HG03521 (cell line): ENCODE measurements around the gene IDH3B.
"Not testable (repeated sequence)": the region's sequence is repeated elsewhere in the genome, so short reads cannot be mapped to it uniquely, and the experiment has no call there.

Experiments used
- ATAC-seq: cut with Tn5 transposase; IDR thresholded peaks from one replicate; pipeline ENCODE4 v1.9.1; 2021; ENCODE audit warnings: mild to moderate bottlenecking, moderate library complexity; ENCODE audit not compliant: unreplicated experiment

The IDH3B gene

DNA sequence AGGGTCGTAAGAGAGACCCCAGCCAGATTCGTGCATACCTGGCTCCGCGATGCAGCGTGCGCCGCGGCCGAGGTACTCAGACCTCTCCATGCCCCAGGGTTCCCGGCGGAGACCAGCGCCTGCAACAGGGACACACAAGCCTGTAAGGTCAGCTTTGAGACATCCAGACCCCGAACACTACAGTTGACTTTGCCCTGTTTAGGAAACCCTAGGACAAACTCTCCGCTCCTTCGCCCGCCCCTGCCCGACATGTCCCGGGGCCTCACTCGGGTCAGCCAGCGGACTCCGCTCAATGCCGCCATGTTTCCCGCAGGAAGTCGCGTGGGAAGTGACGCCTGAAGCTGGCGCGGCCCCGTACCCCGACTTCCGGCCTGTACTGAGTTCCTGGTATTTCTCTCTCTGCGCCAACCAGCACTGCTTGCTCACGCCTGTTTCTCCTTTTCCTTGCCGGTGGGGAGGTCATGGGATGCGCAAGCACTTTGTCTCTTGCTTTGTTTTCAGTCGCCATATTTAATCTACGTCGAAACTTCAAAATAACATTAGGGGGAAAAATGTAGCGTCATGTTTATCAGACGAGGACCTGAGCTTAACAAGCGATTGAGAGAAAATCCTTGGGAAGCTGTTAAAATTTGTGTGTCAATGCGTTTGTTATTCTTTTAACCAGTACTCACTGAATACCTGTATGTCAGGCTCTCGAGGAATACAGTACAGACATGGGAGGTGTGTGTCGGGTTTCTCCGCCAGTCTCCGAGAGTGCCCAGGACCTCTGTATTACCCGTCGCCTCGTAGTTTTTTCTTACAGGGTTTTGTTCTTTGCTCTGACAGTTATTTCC is at the start of gene IDH3B:
TSS of gene IDH3B (minus strand) at position 330 of the 833 bp plus-strand sequence. CDS start at position 302, 28 bp downstream.
- peak; percentile 87 for ATAC-seq

DNA sequence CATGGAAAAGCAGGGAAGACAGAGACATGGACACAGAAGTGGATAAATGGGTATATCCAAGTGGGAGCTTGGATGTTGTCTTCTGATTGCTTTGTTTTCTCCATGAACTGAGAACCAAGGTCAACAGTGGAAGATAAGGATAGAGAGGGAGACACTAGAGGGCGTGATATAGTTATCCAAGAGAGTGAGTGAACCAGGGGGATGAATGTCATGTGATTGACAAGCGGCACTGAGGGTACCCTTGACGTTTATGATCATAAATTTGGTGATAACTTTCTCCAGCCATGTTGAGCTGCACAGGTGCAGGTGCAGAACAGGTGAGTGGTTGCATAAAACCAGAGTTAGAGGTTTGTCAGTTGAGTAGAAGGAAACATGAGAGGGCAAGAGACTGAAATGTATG is 49.3 kb upstream of the IDH3B start:
- no peak for ATAC-seq

DNA sequence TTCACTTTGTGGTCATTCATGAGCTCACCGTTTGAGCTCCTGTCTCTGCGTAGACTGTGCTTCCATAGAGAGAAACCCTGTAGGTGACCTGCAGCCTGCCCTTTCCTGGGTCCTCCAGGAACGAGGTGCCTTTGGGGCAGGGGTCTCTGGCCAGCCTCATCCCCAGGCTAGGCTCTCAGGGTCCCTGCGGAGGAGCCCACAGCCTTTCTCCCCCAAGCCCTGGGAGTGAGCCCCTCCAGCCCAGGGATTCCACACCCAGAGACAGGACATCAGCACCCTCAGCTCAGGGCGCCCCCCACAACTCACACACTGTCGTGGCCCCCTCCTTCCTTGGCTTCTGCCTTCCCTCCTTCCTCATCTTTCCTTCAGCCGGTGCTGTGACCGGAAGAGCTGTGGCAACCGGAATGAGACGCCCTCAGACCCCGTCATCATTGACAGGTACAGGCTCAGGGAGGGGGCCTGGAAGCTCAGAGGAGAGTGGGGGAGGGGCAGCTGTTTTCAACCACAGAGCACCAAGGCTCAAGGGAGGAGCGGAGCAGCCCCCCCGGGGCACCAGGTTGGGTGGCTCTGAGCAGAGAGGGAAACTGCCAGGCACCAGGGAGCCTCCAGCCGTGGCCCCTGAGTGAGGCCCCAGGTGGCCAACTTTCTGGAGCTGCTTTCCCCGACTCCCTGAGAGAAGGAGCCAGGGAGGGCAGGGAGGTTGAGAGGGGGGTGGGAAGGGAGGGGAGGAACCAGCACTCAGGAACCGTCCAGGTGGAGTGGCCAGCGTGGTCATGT is 45.4 kb upstream of the IDH3B start:
- ATAC-seq: no peak

DNA sequence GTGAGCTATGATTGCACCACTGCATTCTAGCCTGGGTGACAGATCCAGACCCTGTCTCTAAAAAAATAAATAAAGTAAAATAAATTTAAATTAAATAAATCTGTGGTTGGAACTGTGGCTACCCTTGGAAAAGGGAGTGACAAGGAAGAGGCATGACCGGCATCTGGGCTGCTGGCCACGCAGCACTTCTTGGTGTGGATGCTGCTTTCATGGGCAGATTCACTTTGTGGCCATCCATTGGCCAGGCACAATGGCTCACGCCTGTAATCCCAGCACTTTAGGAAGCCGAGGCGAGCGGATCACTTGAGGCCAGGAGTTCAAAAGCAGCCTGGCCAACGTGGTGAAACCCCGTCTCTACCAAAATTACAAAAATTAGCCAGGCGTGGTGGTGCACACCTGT is 44.6 kb upstream of the IDH3B start:
- no peak for ATAC-seq

DNA sequence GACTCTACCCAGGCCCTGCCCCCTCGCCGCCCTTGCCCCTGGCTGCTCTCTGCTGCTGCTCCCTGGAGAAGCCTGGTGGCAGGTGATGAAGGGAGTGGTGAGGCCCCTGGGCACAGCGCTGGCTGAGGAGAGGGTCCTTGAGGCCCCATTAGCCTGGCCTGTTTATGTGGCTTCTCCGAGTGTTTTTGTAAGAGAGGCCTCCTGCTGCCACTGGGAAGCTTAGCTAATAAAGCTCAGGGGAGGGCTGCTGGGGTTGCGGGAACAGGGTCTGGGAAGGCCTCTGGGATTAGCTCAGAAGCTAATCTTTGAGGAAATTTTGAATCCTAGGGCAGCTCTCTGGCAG is 44.0 kb upstream of the IDH3B start:
- ATAC-seq: no peak

DNA sequence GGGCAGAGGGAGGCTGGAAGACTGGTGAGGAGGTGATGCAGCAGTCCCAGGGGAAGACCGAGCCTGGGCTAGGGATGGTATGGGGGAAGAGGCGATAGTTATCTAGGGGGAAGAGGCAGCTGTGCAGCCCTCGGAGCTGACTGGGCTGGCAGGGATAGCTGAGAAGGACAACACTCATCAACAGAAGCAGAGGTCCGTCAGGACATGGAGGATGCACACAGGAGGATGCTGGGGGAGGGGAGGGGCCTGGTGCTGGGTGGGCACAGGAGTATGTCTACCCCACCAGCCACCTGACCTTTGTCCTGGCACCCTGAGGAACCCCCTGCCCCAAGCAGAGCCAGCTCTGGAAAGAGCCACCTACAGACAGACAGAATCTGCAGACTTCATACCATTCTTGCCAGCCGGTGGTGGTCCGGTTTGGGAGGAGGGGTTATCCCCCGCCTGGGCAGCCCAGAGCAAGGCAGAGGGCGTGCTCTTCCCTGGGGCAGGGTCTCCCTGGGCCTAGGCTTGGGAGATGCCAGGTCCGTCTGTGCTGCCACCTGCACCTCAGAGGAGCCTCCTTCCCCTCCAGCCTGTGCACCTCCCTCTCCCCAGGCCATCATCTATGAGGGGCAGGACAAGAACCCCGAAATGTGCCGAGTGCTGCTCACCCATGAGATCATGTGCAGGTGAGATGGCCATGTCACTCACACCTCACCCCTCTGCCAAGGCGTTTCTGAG is 43.5 kb upstream of the IDH3B start:
- no peak for ATAC-seq

DNA sequence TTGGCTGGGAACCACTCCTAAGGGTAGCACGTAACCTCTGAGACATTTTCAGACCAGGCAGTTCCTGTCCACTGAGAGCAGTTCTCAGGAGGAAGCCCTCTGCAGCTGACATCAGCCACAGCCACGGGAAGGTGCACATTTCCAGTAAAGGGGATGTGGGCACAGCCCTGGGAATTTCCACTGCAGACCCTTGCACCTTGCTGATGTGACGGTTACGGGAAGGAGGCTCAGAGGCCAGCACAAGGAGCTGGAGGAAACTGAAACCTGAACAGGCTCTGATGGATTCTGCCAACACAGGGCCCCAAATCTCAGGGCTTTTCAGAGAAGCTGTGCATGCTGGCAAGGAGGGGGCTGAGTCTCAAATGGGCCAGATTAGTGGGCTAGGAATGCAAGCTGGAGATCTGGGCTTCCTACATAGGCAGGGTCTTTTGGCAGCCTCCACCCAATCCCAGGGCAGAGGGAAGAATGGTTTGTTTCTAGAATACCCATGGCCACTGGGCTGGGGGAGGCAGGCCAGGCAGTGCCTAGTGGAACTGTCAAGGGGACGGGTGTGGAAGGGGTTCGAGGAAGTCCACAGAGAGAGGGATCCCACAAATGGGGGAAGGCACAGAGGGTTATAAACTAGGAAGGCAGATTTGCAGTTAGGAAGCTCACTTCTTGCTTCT is 42.8 kb upstream of the IDH3B start:
- ATAC-seq: no peak

DNA sequence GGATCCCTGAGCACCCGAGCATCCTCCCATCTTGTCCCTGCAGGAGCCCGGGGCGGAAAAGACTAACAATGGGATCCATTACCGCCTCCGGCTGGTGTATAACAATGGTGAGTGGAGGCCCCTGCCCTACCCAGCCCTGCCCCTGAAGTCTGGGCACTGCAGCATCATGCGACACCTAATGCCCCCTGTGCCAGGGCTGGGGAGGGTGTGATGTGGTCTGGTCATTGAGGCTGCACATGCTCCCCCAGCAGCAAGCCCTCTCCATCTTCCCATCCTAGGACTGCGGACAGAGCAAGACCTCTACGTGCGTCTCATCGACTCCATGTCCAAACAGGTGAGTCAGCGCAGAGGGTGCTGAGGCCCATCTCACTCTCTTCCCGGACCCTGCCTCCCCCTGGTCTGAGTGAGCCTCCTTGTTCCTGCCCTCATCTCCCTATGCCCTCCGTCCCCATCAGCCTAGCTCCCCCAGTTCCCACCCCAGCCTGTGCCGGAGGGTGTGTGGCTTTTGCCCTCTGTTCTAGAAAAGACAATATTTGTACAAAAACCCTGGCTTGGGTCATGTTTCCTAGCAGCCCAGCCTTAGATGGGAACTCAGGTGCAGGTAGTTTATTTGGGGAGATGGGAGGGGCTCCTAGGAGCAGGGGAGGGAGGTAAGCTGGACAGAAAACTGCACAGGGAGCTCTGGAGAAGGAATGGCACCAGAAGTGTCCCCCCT is 42.1 kb upstream of the IDH3B start:
- no peak for ATAC-seq

DNA sequence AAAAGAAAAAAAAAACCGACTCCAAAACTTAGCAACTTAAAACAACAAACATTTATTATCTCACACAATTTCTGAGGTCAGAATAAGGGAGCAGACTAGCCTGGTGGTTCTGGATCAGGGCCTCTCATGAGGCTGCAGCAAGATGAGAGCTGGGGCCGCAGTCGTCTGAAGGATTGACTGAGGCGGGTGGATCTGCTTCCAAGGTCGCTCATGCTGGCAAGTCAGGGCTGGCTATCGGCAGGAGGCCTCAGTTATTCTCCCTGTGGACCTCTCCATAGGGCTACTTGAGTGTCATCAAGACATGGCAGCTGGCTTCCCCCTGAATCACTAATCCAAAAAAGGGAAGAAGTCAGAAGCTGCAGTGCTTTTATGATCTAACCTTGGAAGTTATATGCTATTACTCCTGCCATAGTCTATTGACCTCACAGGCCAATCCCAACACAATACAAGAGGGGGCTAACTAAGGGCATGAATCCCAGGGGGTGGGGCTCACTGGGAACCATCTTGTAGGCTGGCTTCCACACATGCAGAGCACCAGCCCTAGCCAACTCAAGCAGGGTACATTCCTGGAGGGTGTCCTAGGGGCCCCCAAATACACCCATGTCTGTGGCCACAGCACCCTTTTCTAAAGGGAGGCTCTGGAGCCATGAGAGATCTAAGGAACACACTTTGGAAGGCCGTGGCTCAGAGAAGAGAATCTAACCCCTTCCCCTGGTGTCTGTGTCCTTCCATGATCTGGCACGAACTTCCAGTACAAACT is 39.9 kb upstream of the IDH3B start:
- no peak for ATAC-seq

DNA sequence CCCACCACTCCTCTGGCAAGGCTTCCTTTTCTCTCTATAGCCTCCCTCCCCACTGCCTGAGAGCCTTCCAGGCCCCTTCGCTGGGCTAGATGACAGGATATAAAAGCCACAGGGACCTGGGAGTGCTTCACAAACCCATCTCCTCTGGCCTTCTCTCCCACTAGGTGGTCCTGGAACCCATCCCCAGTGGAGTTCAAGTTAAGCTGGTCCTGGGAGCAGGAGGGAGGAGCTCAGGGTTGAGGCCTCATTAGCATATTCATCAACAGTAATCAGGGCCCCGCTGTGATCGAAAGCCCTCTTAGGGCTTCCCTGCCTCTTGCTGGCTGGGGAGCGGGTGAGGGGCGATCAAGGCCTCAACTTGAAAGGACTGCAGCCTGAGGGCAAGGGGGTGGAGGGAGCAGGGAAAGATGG is 37.7 kb upstream of the IDH3B start:
- ATAC-seq: no peak

DNA sequence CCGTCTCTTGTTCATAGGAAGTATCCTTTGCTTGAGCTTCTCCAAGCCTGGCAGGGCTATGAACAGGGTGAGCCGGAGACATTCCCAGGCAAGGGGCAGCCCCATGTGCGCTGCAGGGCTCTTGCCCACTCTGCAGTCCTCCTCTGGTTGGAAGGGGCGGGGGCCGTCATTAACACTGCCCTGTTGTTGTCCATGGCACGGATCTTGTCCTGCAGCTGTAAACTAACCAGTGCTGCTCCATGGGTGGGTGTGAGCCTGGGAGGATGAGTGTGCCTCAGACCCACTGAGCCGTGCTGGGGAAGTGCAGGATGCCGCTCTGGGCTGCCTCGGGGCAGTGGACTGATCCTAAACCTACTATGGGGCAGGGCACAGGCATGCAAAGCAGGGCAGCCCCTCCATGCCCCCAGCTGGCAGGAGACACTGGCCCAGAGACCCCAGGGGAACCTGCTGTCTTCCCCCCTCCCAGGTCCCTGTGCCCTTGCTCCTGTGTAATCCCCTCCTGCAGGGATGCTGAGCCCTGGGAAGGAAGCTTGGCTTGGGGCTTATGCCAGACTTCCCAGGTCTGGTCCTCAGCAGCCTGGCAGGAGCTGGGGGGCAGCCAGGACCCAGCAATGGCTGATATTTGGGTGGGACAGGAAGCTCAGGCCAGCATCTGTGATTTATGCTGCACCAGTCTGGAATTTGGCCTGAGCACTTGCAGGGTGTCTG is 37.1 kb upstream of the IDH3B start:
- ATAC-seq: no peak

DNA sequence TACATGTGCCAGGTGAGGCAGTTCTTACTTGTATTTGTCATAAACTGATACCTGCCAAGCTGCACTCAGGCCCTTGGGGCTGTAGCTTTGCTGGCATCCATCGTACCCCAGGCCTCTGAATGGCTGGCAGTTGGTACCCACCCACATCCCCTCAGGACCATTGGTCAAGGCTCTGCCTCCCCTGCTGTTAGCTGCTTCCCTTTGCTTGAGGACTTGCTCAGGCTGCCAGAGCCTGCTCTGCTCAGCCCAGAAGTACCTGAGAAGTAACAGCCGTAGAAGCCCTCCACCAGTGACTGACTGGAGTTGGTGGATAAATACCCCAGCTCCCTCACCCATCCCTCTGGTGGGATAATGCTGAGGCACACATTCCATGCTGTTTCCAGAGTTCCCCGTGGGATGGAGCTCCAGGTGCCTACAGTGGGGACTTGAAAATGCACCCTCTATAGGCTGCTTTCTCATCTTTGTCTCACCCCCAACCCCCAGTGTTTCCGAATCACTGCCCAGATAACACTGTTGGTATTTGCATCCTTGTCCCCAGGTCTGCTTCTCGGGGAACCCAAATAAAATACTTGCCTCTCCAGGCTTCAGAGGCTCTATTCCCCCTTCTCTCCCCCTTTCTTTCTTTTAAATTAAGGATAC is 35.9 kb upstream of the IDH3B start:
- ATAC-seq: no peak

DNA sequence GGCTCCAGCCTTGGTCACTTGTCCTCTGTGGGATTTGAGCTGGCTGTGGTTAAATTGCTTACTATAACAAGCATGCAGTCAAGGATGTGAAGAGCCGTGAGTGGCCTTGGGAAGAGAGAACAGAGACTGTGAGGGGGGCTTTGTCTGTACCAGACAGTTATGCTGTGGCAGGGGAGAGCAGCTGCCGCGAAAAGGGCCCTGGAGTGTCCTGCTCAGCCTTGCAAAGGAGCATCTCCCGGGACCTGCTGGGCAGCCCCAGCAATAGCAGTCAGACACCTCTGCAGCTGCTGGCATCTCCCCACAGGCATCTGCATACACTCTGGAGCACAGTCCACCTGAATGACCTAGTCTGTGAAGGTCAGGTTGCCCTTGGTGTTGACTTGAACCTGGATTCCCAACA is 34.9 kb upstream of the IDH3B start:
- ATAC-seq: no peak

DNA sequence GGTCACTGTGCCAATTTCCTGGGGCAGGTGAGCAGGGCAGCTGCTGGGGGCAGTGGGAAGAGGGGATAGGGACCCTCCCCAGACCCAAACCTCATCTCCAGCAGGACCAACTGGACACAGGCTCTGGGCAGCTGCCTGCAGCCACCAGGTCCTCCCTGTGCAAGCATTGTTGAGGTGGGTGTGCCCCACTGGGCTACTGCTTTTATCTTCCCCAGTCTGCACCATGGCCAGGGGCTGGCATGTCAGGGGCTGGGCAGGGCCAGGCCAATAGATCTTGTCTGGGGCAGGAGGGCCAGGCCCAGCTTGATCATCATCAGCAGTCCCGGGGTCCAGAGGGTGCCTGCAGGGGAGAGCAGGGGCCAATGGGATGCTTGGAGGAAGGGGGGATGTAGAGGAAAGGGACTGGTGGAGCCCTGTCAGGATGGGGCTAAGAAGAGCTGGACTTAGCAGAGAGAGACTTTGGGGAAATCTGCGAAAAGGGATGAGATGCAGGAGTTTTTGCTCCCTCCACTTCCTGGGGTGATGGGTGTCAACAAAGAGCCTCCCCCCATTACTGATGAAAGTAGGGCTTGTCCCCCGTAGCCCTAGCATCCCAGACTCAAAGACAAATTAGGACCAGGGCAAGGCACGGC is 34.3 kb upstream of the IDH3B start:
- ATAC-seq: no peak

DNA sequence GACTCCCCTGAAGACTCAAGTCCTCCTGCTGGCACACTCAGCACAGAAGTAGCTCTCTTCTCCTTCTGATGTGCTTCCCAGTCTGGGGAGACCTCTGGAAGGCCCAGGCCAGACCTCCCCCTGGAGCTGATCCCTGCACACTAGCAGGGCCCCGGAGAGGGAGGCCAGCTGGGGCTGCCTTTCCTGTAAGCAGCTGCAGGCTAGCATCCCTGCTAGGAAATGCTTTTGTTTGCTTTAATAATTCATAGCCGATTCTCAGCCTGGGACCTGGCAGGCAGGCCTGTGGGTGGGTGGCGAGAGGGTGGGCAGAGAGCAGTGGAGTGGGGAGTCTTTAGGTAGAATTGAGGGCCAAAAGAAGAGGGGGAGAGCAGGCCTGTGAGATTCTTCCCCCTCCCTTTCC is 33.8 kb upstream of the IDH3B start:
- no peak for ATAC-seq

DNA sequence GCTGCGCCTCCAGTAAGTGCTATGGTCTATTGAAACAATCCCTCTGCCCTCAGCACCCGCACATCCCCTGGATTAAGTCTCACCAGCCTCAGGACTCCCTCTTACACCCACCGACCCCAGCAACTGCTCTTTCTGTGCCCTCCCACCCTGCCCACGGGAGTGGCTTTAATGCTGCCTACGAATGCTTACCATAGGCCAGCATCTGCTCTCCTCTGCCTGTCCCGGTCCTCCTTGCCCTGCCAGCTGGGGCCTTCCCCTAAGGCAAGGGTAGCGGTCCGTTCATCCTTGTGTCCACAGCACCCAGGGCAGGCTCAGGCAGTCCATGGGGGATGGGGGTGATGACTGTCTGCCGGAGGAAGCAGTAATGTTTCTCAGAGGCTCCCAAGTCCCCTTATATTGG is 32.6 kb upstream of the IDH3B start:
- no peak for ATAC-seq

DNA sequence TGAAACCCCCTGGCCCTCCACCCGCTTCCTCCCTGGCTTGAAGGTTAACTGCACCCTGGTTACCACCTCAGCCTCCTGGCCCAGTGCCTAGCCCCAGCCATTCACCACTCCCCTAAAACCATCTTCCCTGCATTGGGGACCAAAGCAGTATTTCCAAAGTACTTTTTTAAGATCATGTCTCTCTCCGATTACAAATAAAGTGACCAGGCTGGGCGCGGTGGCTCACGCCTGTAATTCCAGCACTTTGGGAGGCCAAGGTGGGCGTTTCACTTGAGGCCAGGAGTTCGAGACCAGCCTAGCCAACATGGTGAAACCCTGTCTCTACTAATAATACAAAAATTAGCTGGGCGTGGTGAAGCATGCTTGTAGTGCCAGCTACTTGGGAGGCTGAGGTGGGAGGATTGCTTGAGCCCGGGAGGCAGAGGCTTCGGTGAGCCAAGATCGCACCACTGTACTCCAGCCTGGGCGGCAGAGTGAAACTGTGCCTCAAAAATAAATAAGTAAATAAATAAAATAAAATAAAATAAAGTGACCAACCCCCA is 32.0 kb upstream of the IDH3B start:
- not testable (repeated sequence) for ATAC-seq
